Astrocyte of the cerebellum (primary cell): ENCODE measurements around the gene NHERF2.

Source experiments
- DNase-seq: peaks from one replicate; pipeline ENCODE4 v3.0.0-alpha.2; 2011; ENCODE audit warnings: low read depth
- H3K4me3 ChIP-seq: 2 replicates; pipeline ENCODE4 v1.5.1; 2011; ENCODE audit warnings: mild to moderate bottlenecking, low read depth, low read length, moderate library complexity
- in situ Hi-C: cut with HindIII; loops from 2 replicates; pipeline ENCODE4 v1.10.0; 2017; ENCODE audit warnings: low sequenced_read_pairs
- TF ChIP-seq, protein P1 (sequence below): IDR thresholded peaks from 2 replicates; pipeline ENCODE4 v1.5.1; 2012; ENCODE audit warnings: low read length, low read depth, moderate library complexity, mild to moderate bottlenecking; ENCODE audit errors: missing control alignments

The NHERF2 gene

DNA sequence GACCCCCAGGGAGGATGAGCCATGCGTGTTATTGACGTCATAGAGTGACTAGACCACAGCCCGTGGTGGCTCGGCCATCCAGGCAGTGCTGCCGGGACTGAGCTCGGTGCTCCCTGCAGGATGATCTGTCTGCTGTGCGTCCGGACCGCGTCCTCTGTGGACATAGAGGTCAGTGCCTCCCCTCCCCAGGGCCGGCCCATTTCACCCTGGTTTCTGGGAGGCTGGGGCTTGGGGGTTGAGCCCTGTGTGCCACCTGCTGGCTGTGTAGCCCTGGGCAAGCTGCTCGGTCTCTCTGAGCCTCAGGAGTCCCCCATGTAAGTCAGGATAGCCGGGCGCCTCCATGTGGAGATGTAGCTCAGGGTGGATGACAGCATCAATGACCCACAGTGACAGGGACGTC lies 29.4 kb downstream of the NHERF2 start:
- no peak for DNase-seq
- no peak overlapping the region for H3K4me3 ChIP-seq
- in situ Hi-C loops, result no loop called here
- TF ChIP-seq, protein P1, sequence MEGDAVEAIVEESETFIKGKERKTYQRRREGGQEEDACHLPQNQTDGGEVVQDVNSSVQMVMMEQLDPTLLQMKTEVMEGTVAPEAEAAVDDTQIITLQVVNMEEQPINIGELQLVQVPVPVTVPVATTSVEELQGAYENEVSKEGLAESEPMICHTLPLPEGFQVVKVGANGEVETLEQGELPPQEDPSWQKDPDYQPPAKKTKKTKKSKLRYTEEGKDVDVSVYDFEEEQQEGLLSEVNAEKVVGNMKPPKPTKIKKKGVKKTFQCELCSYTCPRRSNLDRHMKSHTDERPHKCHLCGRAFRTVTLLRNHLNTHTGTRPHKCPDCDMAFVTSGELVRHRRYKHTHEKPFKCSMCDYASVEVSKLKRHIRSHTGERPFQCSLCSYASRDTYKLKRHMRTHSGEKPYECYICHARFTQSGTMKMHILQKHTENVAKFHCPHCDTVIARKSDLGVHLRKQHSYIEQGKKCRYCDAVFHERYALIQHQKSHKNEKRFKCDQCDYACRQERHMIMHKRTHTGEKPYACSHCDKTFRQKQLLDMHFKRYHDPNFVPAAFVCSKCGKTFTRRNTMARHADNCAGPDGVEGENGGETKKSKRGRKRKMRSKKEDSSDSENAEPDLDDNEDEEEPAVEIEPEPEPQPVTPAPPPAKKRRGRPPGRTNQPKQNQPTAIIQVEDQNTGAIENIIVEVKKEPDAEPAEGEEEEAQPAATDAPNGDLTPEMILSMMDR, result peak; percentile 28

DNA sequence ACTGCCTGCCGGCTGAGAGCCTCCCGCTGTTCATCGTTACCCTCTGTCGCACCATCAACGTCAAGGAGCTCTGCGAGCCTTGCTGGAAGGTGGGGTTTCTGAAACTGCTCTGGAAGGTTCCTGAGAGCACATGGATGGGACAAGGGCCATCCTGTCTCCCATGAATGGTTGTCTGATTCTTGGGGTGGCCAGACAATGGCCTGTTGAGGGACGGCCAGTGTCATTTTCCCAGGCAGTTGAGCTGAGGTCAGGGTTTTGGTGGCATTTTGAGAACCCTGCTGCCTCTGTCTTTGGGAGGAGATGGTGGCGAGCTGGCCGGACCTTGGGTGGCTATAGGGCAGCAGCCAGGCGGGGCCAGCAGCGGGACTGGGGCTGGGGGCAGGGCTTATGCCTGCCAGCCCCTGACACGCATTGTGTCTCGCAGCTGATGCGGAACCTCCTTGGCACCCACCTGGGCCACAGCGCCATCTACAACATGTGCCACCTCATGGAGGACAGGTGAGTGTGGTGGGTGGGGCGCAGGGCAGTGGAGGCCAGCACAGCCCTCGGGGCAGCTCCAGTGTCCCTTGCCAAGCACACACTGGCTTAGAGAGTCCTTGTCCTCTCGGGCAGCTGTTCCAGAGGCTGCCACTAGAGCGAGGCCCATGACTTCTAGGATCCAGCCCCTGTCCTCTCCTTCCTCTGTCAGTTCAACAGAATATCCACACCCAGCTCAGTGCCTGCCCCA lies 30.1 kb downstream of the NHERF2 start:
- in situ Hi-C loops, result no loop called here
- TF ChIP-seq, protein P1, result peak; percentile 18
- no peak overlapping the region for H3K4me3 ChIP-seq
- no peak for DNase-seq

DNA sequence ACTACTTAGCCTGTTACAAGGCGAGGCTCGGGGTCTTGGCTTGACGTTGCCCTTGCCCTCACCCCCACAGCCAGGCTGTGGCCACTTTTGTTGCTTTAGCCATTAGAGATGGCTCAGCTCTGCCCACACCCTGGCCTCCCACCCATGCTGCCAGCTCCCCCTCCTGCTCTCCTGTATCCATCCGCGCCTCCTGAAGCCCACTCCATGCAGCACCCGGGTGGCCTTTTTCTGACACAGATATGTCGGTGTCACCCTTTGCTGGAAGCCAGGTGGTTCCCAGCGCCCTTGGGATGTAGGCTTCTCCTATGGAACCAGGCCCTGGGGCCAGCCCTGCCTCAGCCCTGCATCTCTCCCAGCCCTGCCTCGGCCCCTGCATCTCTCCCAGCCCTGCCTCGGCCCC lies 30.7 kb downstream of the NHERF2 start:
- TF ChIP-seq, protein P1, result no peak
- no peak overlapping the region for H3K4me3 ChIP-seq
- in situ Hi-C loops, result no loop called here
- no peak for DNase-seq

DNA sequence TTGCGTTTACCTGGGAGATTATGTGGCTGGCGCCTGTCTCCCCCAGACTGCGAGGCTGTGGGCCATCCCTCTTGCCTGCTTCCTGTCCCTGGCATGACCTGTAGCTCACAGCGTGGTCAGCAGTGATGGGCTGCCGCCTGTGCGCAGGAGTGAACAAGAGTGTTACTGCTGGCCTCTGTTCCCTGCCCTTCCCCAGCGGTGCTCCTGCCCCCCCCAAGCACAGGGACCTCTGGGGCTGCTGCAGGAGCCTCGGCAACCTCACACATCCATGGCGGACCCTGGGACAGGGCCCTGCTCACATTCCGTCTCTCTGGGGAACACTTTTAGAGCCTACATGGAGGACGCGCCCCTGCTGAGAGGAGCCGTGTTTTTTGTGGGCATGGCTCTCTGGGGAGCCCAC lies 31.7 kb downstream of the NHERF2 start:
- TF ChIP-seq, protein P1, result no peak
- DNase-seq, result no peak
- no peak overlapping the region for H3K4me3 ChIP-seq
- in situ Hi-C loops, result no loop called here

DNA sequence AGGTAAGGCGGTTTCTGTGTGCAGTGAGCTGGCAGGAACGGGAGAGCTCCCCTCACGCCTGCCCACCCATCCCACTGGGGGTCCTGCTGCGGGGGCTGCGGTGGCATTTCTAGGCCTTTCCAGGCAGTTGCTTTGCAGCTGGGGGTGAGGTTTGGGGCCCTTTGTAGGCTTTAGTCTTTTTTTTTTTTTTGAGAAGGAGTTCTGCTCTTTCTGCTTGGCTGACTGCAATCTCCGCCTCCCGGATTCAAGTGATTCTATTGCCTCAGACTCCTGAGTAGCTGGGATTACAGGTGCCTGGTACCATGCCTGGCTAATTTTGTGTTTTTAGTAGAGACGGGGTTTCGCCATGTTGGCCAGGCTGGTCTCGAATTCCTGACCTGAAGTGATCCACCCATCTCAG lies 32.2 kb downstream of the NHERF2 start:
- TF ChIP-seq, protein P1, result no peak
- H3K4me3 ChIP-seq, result no peak overlapping the region
- in situ Hi-C loops, result no loop called here
- DNase-seq, result no peak

DNA sequence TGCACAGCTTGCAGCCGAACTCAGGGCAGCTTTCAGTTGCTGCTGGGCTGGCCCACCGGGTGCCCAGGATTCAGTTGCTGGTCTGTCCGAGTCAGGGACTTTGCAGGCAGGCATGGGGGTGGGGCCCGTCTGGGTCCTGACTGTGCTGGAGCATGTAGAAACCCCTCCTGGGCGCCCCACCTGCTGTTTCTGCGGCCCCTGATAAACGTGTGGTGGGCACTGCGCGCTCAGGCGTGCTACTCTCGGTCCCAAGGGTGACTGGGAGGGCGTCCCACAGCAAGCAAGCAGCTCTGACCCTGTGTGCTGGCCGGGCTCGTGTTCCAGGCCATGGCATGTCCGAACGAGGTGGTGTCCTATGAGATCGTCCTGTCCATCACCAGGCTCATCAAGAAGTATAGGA lies 33.6 kb downstream of the NHERF2 start:
- DNase-seq, result no peak
- TF ChIP-seq, protein P1, result no peak
- in situ Hi-C loops, result no loop called here
- no peak overlapping the region for H3K4me3 ChIP-seq
